Breast epithelium (tissue), 3 donors: ENCODE results near the gene SPTB.

Experiments used
- POLR2A ChIP-seq: fragments of 450-650 bp; IDR thresholded peaks from one replicate; pipeline ENCODE4 v1.6.1; 2016; ENCODE audit warnings: antibody characterized with exemption, mild to moderate bottlenecking, moderate library complexity
- TF ChIP-seq, protein P1 (sequence below), 3 donors: fragments of 450-650 bp; IDR thresholded peaks; one replicate each; pipeline ENCODE4 v1.5.1; 2016 to 2017; ENCODE audit warnings: antibody characterized with exemption in 3 of 3, mild to moderate bottlenecking in 3 of 3, moderate library complexity in 3 of 3

DNA sequence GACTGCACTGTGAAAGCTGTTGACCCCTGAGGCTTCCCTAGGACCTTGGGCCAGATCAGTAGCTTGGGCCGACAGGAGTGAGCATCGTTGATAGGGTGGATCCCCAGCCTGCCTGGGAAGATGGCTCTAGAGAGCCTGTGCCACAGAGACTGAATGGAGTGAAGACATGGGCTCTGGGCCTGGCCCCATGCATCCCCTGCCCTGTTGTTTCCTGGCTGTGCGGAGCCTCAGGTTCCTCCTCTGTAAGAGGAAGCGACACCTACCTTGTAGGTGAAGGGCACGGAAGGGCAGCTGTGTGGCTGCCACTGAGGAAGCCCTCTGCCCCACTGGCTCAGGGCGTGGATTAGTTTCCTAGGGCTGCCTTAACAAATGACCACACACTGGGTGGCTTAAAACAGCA is 151.6 kb downstream of the SPTB start:
- TF ChIP-seq POLR2A = no peak
- TF ChIP-seq, protein P1, sequence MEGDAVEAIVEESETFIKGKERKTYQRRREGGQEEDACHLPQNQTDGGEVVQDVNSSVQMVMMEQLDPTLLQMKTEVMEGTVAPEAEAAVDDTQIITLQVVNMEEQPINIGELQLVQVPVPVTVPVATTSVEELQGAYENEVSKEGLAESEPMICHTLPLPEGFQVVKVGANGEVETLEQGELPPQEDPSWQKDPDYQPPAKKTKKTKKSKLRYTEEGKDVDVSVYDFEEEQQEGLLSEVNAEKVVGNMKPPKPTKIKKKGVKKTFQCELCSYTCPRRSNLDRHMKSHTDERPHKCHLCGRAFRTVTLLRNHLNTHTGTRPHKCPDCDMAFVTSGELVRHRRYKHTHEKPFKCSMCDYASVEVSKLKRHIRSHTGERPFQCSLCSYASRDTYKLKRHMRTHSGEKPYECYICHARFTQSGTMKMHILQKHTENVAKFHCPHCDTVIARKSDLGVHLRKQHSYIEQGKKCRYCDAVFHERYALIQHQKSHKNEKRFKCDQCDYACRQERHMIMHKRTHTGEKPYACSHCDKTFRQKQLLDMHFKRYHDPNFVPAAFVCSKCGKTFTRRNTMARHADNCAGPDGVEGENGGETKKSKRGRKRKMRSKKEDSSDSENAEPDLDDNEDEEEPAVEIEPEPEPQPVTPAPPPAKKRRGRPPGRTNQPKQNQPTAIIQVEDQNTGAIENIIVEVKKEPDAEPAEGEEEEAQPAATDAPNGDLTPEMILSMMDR (IDR thresholded peaks at IDR 0.05) = no peak
